CD4-positive, alpha-beta T cell (primary cell): ENCODE measurements around the gene KRT75. TPM values are rescaled to one million over a fixed set of nuclear protein-coding genes. Genes with fewer than 3 reads are reported as not detected.
"Not testable (repeated sequence)": the region's sequence is repeated elsewhere in the genome, so short reads cannot be mapped to it uniquely, and the experiment has no call there.

ENCODE experiments used
- ATAC-seq: fragments of 200-7000 bp; cut with Tn5 transposase; one replicate; pipeline ENCODE4 v1.10.0; 2022; ENCODE audit warnings: mild to moderate bottlenecking; ENCODE audit not compliant: poor library complexity
- CTCF ChIA-PET: fragments of 350-600 bp; sonication (Branson Sonifier 250); formaldehyde crosslinking; loops from one replicate; lab custom pipeline; 2021; ENCODE audit warnings: antibody characterized with exemption, inconsistent platforms; lab: Charles Lee
- POLR2A ChIA-PET: fragments of 350-600 bp; sonication (Branson Sonifier 250); formaldehyde crosslinking; loops from one replicate; lab custom pipeline; 2021; ENCODE audit warnings: antibody characterized with exemption, inconsistent platforms; lab: Charles Lee
- DNase-seq, 14 experiments: peaks; one replicate each; pipeline ENCODE4 v3.0.0-alpha.2; 2013 to 2020; ENCODE audit warnings: mixed read lengths in 2 of 14
- H3K27ac ChIP-seq, 2 donors: one replicate each; pipeline versions ENCODE4 v1.5.1 to v1.7.0; 2013; ENCODE audit warnings: low read length in 2 of 2, low read depth in 1 of 2, mild to moderate bottlenecking in 1 of 2
- H3K27me3 ChIP-seq, 2 experiments: 1 replicate in 1 of 2; 2 replicates in 1 of 2; pipeline versions ENCODE4 v1.6.1 to v1.7.0; 2013; ENCODE audit warnings: low read length in 2 of 2, control low read depth in 1 of 2, mild to moderate bottlenecking in 1 of 2, moderate library complexity in 1 of 2; ENCODE audit not compliant: insufficient read depth in 2 of 2, control insufficient read depth in 1 of 2
- H3K36me3 ChIP-seq: one replicate; pipeline ENCODE4 v1.6.1; 2013; ENCODE audit warnings: low read length, control low read depth; ENCODE audit not compliant: insufficient read depth
- H3K4me1 ChIP-seq: one replicate; pipeline ENCODE4 v1.6.1; 2013; ENCODE audit warnings: low read length, control low read depth; ENCODE audit not compliant: insufficient read depth
- H3K4me3 ChIP-seq: one replicate; pipeline ENCODE4 v1.5.1; 2013; ENCODE audit warnings: mild to moderate bottlenecking, low read length, moderate library complexity
- H3K9me3 ChIP-seq, 2 experiments: 1 replicate in 1 of 2; 2 replicates in 1 of 2; pipeline versions ENCODE4 v1.6.1 to v1.7.0; 2013; ENCODE audit warnings: low read length in 2 of 2, mild to moderate bottlenecking in 2 of 2, control low read depth in 1 of 2, moderate library complexity in 1 of 2; ENCODE audit not compliant: control insufficient read depth in 1 of 2, insufficient read depth in 1 of 2
- H3K27ac Mint-ChIP-seq: one replicate; pipeline ENCODE4 v1.8.0; 2020; ENCODE audit warnings: mixed read lengths
- H3K27me3 Mint-ChIP-seq: one replicate; pipeline ENCODE4 v1.8.0; 2021; ENCODE audit warnings: mixed read lengths
- H3K36me3 Mint-ChIP-seq: one replicate; pipeline ENCODE4 v1.8.0; 2021; ENCODE audit warnings: low read depth, mixed read lengths
- H3K4me1 Mint-ChIP-seq: one replicate; pipeline ENCODE4 v1.8.0; 2021; ENCODE audit warnings: low read depth, mixed read lengths
- H3K4me3 Mint-ChIP-seq: one replicate; pipeline ENCODE4 v1.8.0; 2020; ENCODE audit warnings: mild to moderate bottlenecking, mixed read lengths
- H3K9me3 Mint-ChIP-seq: one replicate; pipeline ENCODE4 v1.8.0; 2020; ENCODE audit warnings: mixed read lengths
- intact Hi-C, 2 experiments: fragments of 100-400 bp; cut with DNase I in 1 of 2; cut with micrococcal nuclease in 1 of 2; formaldehyde crosslinking; loops; one replicate each; pipeline versions ENCODE4 v1.15.1 to v1.9.0; 2023 to 2025; cut with DNase I, micrococcal nuclease
- total RNA-seq, 174 experiments: library from RNA in 2 of 174; stranded (reverse) in 2 of 174; gene quantifications; one replicate each; pipeline ENCODE4 v1.2.3 and lab custom pipeline; 2021 to 2026
- TF ChIP-seq, protein P1 (sequence below): fragments of 200-600 bp; IDR thresholded peaks from one replicate; pipeline ENCODE4 v1.8.0; 2022; ENCODE audit warnings: antibody characterized with exemption, mild to moderate bottlenecking

The KRT75 gene
- total RNA-seq, 2 experiments from 2014 or later, result not detected

DNA sequence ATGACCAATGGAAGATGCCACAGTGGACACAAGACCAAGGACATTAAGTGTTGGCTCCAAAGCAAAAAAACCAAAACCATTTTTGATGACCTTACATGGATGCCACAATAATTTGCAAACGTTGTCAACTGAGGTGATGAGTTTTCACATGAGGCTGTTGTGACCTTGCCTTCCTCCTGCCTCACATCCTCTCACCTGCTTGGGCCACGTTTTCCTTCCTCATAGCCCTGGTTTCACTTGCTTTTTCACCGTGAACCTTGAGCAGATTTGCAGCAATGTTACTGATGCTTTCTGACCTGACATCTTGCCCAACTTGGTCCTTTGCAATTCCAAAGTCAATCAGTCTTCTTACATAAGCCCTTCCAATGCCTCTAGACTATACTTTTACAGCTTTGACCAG, 14.1 kb upstream of the KRT75 start:
- H3K36me3 ChIP-seq, result no peaks in the 10 kb centered on the region
- Mint-ChIP-seq H3K4me3 (no peak overlapping the region), H3K36me3 (no peaks in the 10 kb centered on the region), H3K4me1 (no peaks in the 10 kb centered on the region), H3K27ac (no peak overlapping the region), H3K27me3 (peaks cover 31% of the 10 kb centered on the region), H3K9me3 (no peaks in the 10 kb centered on the region)
- POLR2A ChIA-PET, result no interaction called here
- intact Hi-C loops, result no loop called here
- H3K27ac ChIP-seq, result no peak overlapping the region
- H3K4me1 ChIP-seq, result no peaks in the 10 kb centered on the region
- H3K4me3 ChIP-seq, result no peak overlapping the region
- no peaks in the 10 kb centered on the region for H3K9me3 ChIP-seq
- DNase-seq, result no peak
- peaks cover 0 to 9% of the 10 kb centered on the region in 2 experiments for H3K27me3 ChIP-seq
- ATAC-seq, result no peak
- CTCF ChIA-PET, result no interaction called here
- TF ChIP-seq, protein P1, sequence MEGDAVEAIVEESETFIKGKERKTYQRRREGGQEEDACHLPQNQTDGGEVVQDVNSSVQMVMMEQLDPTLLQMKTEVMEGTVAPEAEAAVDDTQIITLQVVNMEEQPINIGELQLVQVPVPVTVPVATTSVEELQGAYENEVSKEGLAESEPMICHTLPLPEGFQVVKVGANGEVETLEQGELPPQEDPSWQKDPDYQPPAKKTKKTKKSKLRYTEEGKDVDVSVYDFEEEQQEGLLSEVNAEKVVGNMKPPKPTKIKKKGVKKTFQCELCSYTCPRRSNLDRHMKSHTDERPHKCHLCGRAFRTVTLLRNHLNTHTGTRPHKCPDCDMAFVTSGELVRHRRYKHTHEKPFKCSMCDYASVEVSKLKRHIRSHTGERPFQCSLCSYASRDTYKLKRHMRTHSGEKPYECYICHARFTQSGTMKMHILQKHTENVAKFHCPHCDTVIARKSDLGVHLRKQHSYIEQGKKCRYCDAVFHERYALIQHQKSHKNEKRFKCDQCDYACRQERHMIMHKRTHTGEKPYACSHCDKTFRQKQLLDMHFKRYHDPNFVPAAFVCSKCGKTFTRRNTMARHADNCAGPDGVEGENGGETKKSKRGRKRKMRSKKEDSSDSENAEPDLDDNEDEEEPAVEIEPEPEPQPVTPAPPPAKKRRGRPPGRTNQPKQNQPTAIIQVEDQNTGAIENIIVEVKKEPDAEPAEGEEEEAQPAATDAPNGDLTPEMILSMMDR, result no peak

DNA sequence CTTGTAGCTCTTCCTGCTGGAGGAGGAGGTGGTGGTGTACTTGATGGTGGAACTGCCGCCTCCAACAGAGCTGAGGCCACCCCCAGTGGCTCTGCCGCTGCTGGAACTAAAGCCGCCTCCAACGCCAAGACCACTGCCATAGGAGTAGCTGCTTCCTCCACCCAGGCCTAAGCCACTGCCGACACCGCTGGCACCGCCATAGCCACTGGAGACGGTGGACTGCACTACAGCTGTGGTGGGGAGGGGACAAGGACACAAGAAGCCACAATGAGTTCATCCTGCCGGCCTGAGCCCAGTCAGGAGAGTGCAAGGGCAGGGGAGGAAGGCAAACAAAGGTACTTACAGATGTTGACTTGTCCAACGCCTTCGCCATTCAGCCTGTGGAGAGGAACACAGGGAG, 13.0 kb upstream of the KRT75 start:
- POLR2A ChIA-PET, intact Hi-C loops, H3K4me3 ChIP-seq, H3K36me3 ChIP-seq, ATAC-seq, H3K27ac ChIP-seq, H3K36me3 Mint-ChIP-seq, H3K4me1 ChIP-seq, H3K4me3 Mint-ChIP-seq, H3K9me3 Mint-ChIP-seq, H3K9me3 ChIP-seq, H3K27me3 ChIP-seq, DNase-seq, CTCF ChIA-PET, H3K27ac Mint-ChIP-seq, H3K4me1 Mint-ChIP-seq: not testable (repeated sequence)
- peaks cover 41% of the 10 kb centered on the region for H3K27me3 Mint-ChIP-seq

DNA sequence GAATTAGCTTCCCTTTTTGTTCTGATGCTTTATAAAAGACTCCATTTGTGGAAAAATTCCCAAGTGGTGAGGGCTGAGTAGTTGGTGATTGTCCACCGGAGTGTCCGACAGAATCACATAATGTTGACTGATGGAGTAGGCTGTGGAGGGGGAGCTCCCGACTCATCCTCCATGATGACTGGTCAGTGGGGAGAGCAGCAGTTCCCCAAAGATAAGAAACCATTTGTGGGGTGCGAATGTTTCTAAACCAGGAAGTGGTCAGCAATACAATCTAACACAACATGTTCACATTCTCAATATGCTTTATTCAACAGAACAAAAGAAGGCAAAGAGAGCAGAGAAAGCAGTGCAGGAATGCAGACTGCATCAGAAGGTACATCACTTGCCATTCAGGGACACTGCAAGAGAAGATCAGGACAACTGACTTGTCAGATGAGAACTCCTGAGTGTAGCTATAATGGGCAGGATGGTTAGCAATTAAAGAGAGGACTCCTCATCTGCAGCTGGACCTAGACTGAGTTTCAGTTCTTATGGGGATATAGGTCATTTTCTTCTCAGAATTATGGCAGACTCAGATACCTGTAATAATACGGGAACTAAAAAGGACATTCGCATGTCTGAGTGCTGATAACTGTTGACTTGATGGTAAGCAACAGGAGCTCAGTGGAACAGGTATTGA, 12.3 kb upstream of the KRT75 start:
- Mint-ChIP-seq H3K9me3 (no peaks in the 10 kb centered on the region), H3K4me3 (no peak overlapping the region), H3K27ac (no peak overlapping the region), H3K36me3 (no peaks in the 10 kb centered on the region), H3K27me3 (peaks cover 48% of the 10 kb centered on the region), H3K4me1 (no peaks in the 10 kb centered on the region)
- Histone ChIP-seq H3K36me3 (no peaks in the 10 kb centered on the region), H3K4me1 (no peaks in the 10 kb centered on the region), H3K27me3 (peaks cover 0 to 10% of the 10 kb centered on the region in 2 experiments), H3K27ac (no peak overlapping the region), H3K9me3 (no peaks in the 10 kb centered on the region), H3K4me3 (no peak overlapping the region)
- TF ChIP-seq, protein P1, result no peak
- ChIA-PET POLR2A (no interaction called here), CTCF (no interaction called here)
- no peak for ATAC-seq
- intact Hi-C loops, result no loop called here
- no peak for DNase-seq

DNA sequence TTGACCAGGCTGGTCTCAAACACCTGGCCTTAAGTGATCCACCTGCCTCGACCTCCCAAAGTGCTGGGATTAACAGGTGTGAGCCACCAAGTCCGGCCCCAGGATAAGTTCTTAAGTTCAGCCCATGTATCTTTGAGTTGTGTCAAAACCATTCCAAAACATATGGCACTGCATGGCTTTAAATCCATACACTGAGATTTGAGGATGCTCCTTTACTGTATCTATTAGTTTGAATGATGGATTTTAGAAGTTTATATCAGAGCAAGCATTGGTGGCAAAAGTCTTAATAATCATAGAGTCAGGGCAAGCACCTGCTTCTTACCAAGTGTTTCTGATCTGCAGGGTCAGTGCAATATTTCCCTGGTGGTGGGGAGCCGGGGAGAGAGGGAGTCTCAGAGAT, 11.7 kb upstream of the KRT75 start:
- peaks cover under 1 to 10% of the 10 kb centered on the region in 2 experiments for H3K27me3 ChIP-seq
- H3K27ac ChIP-seq, result no peak overlapping the region
- Mint-ChIP-seq H3K9me3 (no peaks in the 10 kb centered on the region), H3K27me3 (peaks cover 54% of the 10 kb centered on the region), H3K4me1 (no peaks in the 10 kb centered on the region), H3K4me3 (no peak overlapping the region), H3K36me3 (no peaks in the 10 kb centered on the region), H3K27ac (no peak overlapping the region)
- no peaks in the 10 kb centered on the region for H3K4me1 ChIP-seq
- ChIA-PET CTCF (no interaction called here), POLR2A (no interaction called here)
- intact Hi-C loops, result no loop called here
- DNase-seq (no peak), ATAC-seq (no peak)
- no peaks in the 10 kb centered on the region for H3K9me3 ChIP-seq
- no peaks in the 10 kb centered on the region for H3K36me3 ChIP-seq
- TF ChIP-seq, protein P1, result no peak
- no peak overlapping the region for H3K4me3 ChIP-seq
